Urothelium cell line (cell line): ENCODE measurements around the gene EPHA7.

Experiments used
- DNase-seq: peaks from one replicate; pipeline ENCODE4 v3.0.0; 2011; ENCODE audit warnings: low spot score, mixed read lengths
- FAIRE-seq: peaks from 2 replicates; lab custom pipeline; 2011; peaks lifted over from hg19 to GRCh38; lab: Jason Lieb, UNC

The EPHA7 gene

DNA sequence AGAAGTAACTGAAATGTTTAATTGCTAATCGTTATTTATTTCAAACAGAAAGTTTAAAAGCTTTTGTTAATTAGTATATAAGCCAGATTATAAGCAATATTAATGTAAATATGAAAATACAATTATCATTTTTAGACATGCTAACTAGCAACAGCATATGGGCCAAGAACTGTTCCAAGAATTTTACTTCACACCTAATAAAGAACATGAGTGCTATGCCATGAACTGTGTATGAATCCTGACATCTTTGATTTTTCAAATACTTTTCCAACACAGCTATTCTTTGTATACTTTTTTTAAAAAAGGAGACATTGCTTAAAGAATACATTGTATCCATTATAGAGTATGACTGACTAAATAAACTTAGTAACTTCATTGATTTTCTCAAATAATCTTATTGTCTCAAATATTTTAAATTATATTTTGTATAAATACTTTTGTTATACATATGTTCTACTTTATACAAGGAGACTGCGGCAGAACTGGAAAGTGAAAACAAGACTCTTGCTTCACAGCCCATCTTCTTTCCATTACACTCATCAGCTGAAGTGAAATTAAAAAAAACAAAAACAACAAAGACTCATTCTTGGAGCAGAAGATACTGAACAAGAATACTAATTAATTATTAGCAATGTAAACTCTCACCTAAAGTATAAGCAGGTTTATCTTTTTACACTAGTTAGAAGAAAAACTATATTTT is 89.9 kb downstream of the EPHA7 start:
- FAIRE-seq = no peak
- DNase-seq = no peak

DNA sequence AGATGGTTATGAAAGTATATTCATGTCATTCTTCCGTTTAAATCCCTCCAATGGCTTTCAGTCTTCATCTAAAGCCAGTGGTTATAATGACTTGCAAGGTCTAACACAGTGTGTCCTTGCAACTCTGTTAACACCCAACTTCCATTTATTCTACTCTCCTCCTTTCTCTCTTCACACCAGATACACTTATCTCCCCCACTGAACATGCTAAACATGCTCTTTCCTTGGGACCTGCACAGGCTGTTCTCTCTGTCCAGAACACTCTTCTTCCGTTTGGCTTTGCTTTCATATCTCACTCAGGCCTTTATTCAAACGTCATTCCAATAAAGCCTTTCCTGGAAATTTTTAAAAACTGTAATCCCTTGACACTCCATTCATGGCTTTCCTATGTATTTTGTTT is 91.5 kb downstream of the EPHA7 start:
- no peak for FAIRE-seq
- DNase-seq = no peak

DNA sequence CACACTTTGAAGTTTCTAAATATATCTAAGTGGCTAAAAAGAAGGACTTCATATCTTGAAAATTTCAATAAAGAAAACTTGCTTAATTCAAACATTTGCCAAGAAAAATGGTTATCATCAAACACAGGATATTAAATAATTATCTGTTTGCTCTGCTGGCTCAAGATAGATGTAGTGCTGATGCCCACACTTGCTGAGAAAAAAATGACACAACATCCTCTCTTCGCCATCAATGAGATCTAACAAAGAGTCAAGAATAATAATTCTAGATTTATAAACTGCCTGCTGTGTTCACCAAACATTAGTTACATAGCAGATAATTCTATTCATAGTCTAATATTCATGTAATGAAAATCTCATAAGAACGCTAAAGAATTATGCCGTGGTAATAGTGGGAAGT is 93.6 kb downstream of the EPHA7 start:
- FAIRE-seq (no peak), DNase-seq (no peak)

- no peak for FAIRE-seq
- no peak for DNase-seq
These were observed 95.7 kb downstream of the EPHA7 start for GRCh38 chr6:93323630-93324029.

GRCh38 chr6:93322651-93323050 is 96.7 kb downstream of the EPHA7 start:
- DNase-seq (no peak), FAIRE-seq (no peak)

DNA sequence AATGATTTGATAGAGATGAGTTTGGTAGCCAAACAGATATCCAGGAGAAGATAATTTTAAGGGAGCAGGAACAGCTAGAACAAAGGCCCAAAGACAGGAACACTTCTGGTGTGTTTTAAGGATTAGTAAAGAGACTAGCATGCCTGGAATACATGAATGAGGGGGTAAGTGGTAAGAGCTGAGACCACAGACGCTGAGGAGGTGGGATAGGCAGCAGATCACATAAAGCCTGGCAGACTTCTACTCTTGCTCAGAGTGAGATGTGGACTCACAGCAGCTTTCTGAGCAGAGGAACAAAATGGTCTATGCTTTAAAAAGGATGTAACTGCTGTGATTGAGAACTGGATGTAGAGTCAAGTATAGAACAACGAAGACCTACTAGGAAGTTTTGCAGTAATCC is 100.1 kb downstream of the EPHA7 start:
- FAIRE-seq = no peak
- no peak for DNase-seq

DNA sequence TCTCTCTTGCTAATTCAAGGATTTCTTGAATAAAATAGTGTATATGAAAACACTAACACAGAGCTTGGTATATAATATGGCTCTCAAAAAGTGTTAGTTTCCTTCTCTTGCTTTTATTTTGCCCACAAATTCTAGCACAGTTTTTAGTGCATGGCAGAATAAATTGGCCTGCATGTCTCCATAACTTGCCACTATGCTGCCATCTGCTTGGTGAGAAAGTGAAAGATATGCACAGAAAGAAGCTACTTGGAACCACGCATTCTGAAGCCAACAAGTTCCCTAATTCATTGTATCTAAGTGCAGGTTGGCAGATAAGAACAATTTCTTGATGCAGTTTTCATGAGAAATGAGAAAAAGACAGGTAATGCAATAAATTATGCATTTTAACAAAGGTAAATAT is 101.2 kb downstream of the EPHA7 start:
- FAIRE-seq = no peak
- DNase-seq = no peak

GRCh38 chr6:93317592-93317991 is 101.8 kb downstream of the EPHA7 start:
- FAIRE-seq (no peak), DNase-seq (no peak)

DNA sequence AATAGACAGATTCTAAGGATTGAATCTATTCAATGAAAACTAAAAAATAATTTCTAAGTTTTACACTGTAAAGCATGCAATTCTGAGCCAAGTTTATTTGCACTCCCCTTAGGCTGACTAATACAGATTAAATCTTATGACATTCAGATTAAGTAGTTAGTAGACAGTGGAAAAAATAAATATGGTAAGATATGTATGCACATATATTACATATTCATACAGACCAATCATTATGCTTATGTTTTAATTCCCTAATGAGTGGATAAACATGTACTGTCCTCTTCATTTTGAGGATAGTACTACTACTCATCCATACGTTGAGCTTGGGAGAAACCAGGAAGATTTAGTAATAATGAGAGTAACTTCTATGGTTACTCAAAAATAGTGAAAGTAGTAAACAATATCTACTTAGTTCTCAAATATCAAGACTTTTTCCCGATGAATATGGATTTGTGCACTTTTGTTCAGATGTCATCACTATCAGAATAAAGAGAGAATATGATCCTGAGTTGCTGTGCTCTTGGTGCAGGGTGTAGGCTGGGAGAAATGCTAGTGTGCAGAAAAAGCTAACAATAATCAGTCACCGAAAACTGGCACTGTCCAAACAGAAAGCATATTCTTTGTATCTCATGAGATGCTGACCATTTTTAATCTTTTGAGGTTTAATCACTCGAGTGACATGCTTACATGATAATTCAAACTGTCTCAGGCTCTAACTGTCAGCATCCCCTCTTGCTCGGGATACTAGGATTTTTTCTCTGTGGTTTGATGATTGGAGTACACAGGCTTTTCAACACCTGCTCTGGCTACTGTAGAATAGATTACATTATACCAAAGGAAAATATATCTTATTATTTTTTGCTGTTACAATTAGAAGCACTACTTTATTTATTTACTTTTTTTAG is 111.6 kb downstream of the EPHA7 start:
- FAIRE-seq = no peak
- DNase-seq = no peak

DNA sequence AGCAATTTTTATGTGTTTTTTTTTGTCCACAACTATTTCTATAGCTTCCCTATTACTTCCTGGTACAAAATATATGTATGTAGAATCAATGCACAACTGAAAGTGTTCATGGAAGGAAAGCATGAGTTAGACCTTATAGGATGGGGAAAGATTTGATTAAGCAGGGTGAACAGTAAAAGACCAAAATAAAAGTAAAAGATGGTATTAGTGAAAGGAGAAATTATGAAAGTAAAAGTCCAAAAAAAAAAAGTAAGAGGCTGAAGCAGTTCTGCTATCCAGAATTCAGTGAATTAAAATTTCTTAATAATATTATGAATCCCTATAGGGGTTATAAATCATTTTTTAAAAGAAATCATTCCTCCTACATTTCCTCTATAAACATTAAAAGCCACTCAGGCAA is 114.3 kb downstream of the EPHA7 start:
- DNase-seq (no peak), FAIRE-seq (no peak)

DNA sequence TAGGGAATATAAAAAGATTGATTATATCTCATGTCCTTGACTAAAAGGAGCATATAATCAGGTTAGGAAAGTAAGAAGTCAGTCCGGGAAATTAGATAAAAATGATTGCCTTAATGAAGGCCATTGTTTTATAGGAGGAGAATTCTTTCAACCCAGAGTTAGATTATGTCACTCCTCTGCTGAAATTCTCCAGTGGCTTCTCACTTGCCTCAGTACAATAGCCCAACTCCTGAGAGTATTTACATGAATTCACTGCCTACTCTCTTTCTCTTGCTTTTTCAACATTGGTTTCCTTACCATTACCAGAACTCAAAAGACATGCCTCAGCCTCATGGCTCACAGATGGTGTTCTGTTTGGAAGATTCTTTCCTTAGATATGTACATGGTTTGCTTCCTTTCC is 114.9 kb downstream of the EPHA7 start:
- FAIRE-seq (no peak), DNase-seq (no peak)

DNA sequence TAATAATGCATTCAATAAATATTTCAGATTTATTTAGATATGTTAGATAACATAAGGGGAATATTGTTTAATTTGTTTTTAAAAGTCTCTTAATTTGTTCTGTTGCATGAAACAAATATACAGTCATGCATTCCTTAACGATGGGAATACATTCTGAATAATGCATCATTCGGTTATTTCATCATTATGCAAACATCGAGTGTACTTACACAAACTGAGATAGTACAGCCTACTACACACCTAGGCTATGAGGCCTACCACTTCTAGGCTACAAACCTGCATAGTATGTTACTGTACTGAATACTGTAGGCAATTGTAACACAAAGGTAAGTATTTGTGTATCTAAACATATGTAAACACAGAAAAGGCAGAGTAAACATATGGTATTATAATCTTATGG is 118.7 kb downstream of the EPHA7 start:
- DNase-seq (no peak), FAIRE-seq (no peak)

- FAIRE-seq = no peak
- DNase-seq = no peak
These were observed 119.7 kb downstream of the EPHA7 start for GRCh38 chr6:93299622-93300021.

- DNase-seq (no peak), FAIRE-seq (no peak)
These were observed 123.7 kb downstream of the EPHA7 start for GRCh38 chr6:93295631-93296030.

DNA sequence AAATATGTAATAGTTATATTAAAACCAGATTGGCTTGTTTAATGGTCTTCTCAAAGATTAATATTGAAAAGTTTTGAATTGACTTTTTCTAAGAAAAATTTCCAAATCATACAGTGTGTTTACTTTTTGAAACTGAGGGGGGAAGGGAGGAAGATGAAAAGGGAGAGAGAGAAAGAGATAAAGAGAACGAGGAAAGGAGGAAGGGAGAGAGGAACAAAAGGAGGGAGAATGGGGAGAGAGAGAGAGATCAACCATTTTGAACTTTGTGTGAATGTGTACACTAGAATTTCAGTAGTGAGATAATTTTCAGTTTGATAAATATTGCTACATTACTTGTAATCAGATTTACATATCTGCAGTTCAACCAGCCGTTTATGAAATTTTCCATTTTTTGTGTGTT is 124.5 kb downstream of the EPHA7 start:
- DNase-seq (no peak), FAIRE-seq (no peak)

- DNase-seq = no peak
- FAIRE-seq = no peak
These were observed 125.5 kb downstream of the EPHA7 start for GRCh38 chr6:93293872-93294271.

DNA sequence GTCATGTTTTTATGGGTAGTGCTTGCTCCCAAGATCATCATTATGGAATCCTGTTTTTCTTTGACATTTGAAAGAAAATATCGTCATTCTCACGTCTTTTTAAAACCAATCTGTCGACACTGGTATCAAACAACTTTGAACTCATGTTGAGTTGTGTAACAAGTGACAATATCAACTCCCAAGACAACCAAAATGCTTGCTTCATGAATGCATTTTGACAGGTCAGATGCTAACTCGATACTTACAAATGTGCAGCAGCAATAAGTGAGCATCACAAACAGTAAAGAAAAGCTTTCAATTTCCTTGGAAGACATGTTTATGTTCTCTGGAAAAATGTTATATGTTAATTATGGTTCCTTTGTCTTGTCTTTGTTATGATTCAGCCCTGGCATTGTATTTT is 125.9 kb downstream of the EPHA7 start:
- DNase-seq (no peak), FAIRE-seq (no peak)

DNA sequence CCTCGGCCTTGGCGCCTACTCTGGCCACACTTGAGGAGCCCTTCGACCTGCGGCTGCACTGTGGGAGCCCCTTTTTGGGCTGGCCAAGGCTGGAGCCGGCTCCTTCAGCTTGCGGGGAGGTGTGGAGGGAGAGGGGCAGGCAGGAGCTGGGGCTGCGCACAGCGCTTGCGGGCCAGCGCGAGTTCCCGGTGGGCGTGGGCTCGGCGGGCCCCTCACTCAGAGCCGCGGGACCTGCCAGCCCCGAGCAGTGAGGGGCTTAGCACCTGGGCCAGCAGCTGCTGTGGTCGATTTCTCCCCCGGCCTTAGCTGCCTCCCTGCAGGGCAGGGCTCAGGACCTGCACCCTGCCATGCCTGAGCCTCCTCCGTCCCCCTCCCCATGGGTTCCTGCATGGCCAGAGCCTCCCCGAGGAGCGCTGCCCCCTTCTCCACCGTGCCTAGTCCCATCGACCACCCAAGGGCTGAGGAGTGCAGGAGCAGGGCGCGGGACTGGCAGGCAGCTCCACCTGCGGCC is 136.8 kb downstream of the EPHA7 start:
- DNase-seq = no peak
- no peak for FAIRE-seq

GRCh38 chr6:93278241-93278640 is 141.1 kb downstream of the EPHA7 start:
- DNase-seq (no peak), FAIRE-seq (no peak)

DNA sequence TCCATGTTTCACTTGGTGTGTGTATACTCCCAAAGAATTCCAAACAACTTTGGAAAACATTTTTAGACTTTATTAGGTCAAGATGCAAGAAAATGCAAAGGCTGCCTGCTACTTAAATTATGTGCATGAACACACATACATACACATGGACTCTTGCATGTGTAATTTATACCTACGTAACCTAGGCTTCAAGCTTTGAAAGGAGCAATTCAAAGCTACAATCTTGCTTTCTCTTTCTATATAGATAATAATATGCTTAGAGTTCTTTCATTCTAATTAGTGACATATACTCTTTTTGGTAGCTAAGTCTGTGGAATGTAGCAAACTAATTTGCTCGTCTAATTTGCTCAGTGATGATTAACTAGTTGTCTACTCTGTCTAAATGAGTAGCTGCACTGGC is 146.5 kb downstream of the EPHA7 start:
- DNase-seq (no peak), FAIRE-seq (no peak)

DNA sequence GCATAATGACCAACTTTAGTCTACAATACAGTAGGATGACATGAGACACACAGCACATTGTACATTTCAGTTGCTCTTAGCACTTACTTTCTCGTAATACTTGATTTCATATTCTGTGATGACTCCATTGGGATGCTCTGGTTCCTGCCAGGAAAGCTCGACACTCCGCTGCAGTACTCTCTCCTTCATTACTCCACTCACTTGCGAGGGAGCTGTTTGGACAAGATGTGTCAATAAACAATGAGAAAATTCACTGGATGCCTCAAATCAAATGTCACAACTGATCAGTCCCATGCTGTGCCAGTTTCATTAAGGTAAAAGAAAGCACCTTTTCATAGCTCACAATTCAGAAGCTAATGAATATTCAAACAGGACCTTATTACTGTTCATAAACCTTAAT is 147.1 kb downstream of the EPHA7 start:
- FAIRE-seq = no peak
- DNase-seq = no peak

DNA sequence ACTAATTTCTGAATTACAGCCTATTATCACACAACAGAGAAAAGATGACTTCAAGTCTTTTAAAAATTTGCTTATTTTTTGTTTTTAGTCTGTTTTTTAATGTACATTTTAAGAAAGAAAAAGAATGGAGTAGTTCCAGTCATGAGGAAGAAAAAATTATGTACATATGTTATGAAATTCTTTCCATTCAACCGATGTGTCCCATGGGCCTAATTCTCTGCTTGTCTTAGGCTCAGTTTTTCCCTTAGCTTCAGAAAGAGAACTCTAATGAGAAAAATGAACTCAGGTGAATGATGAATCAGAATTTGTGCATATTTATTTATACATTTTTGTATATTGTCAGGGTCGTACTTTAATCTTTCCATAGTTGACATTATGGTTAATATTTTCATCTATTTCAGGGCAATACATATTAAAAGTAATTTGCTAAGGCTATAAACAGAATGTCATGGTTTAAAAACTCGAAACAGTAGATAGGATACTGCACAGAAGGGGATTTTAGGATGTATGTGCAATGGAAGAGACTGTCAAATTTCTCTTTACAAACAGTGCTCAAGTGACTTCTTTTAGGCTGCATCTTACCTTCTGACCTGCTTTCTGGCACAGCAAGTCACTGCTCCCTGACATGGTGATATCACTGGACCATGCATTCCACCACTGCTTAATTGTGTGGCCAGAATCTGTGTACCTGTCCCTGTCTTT is 153.1 kb downstream of the EPHA7 start:
- DNase-seq (no peak), FAIRE-seq (no peak)
